ENCODE data around the gene VPS36.
"Not testable (repeated sequence)": the region's sequence is repeated elsewhere in the genome, so short reads cannot be mapped to it uniquely, and the experiment has no call there.

The VPS36 gene

GRCh38 chr13:52411629-52412028 is 38.8 kb downstream of the VPS36 start:
- no peak overlapping the region for H3K4me3 ChIP-seq (ENCODE audit: low read depth, low read length)
- no peaks in the 10 kb centered on the region for H3K9me3 ChIP-seq (ENCODE audit: control insufficient read depth, low read length)
- H2AFZ ChIP-seq = no peak overlapping the region
- H3K79me2 ChIP-seq = no peaks in the 10 kb centered on the region
- H3K27me3 ChIP-seq (ENCODE audit: control insufficient read depth, insufficient read depth, low read length) = no peaks in the 10 kb centered on the region
- no peak overlapping the region for H3K27ac ChIP-seq
- no peak overlapping the region for H3K4me2 ChIP-seq (ENCODE audit: low read length)
- no peaks in the 10 kb centered on the region for H3K36me3 ChIP-seq (ENCODE audit: control insufficient read depth, insufficient read depth, low read length)
- no peak overlapping the region for H3K9ac ChIP-seq
- TF ChIP-seq CTCF (IDR thresholded peaks at IDR 0.05) = no peak
- H3K4me1 ChIP-seq = no peaks in the 10 kb centered on the region

GRCh38 chr13:52408071-52408658 is 42.3 kb downstream of the VPS36 start:
- not testable (repeated sequence) for H3K79me2 ChIP-seq

GRCh38 chr13:52407436-52407835 is 43.0 kb downstream of the VPS36 start:
- H2AFZ ChIP-seq; H3K4me2 ChIP-seq (ENCODE audit: low read length); H3K9ac ChIP-seq; H3K9me3 ChIP-seq (ENCODE audit: control insufficient read depth, low read length); H3K4me3 ChIP-seq (ENCODE audit: low read depth, low read length); H3K79me2 ChIP-seq; H3K27me3 ChIP-seq (ENCODE audit: control insufficient read depth, insufficient read depth, low read length); H3K27ac ChIP-seq; H3K36me3 ChIP-seq (ENCODE audit: control insufficient read depth, insufficient read depth, low read length); H3K4me1 ChIP-seq: not testable (repeated sequence)

More at GRCh38 chr13:52408071-52408658, 42.3 kb downstream of the VPS36 start:
- not testable (repeated sequence) for H3K4me3 ChIP-seq (ENCODE audit: low read depth, low read length); H3K27ac ChIP-seq; H3K4me1 ChIP-seq; H3K9ac ChIP-seq; H3K9me3 ChIP-seq (ENCODE audit: control insufficient read depth, low read length); H3K27me3 ChIP-seq (ENCODE audit: control insufficient read depth, insufficient read depth, low read length); H3K4me2 ChIP-seq (ENCODE audit: low read length); H3K36me3 ChIP-seq (ENCODE audit: control insufficient read depth, insufficient read depth, low read length); H2AFZ ChIP-seq

GRCh38 chr13:52406629-52407028 is 43.8 kb downstream of the VPS36 start:
- no peaks in the 10 kb centered on the region for H3K4me1 ChIP-seq
- H3K36me3 ChIP-seq (ENCODE audit: control insufficient read depth, insufficient read depth, low read length) = no peaks in the 10 kb centered on the region
- no peak for TF ChIP-seq CTCF (IDR thresholded peaks at IDR 0.05)
- no peak overlapping the region for H3K4me3 ChIP-seq (ENCODE audit: low read depth, low read length)
- no peak overlapping the region for H3K4me2 ChIP-seq (ENCODE audit: low read length)
- H3K79me2 ChIP-seq = no peaks in the 10 kb centered on the region
- H3K27me3 ChIP-seq (ENCODE audit: control insufficient read depth, insufficient read depth, low read length) = no peaks in the 10 kb centered on the region
- no peak overlapping the region for H3K9ac ChIP-seq
- H3K9me3 ChIP-seq (ENCODE audit: control insufficient read depth, low read length) = no peaks in the 10 kb centered on the region
- H3K27ac ChIP-seq = peak overlapping the region; percentile 11
- no peak overlapping the region for H2AFZ ChIP-seq

- H3K36me3 ChIP-seq (ENCODE audit: control insufficient read depth, insufficient read depth, low read length) = no peaks in the 10 kb centered on the region
- no peak within 1 kb of the TSS for H3K9ac ChIP-seq
- H3K79me2 ChIP-seq = no peaks in the 10 kb centered on the region
- TF ChIP-seq CTCF (IDR thresholded peaks at IDR 0.05) = no peak
- peak within 1 kb of the TSS; percentile 27 for H3K4me2 ChIP-seq (ENCODE audit: low read length)
- no peaks in the 10 kb centered on the region for H3K27me3 ChIP-seq (ENCODE audit: control insufficient read depth, insufficient read depth, low read length)
- no peaks in the 10 kb centered on the region for H3K9me3 ChIP-seq (ENCODE audit: control insufficient read depth, low read length)
- H3K4me1 ChIP-seq = no peaks in the 10 kb centered on the region
- H3K27ac ChIP-seq = peak within 1 kb of the TSS; percentile 11
- peak within 1 kb of the TSS; percentile 19 for H3K4me3 ChIP-seq (ENCODE audit: low read depth, low read length)
- H2AFZ ChIP-seq = no peak within 1 kb of the TSS
Measured at GRCh38 chr13:52405767-52406494, 44.5 kb downstream of the VPS36 start, which contains the start of gene THSD1. Gene THSD1, minus strand, starts transcription at chr13:52406172. Its CDS starts 3,572 bp downstream, at chr13:52402600.
